Kidney capillary endothelial cell (primary cell): Measurements from ENCODE around the gene PEF1.

ENCODE experiments used
- DNase-seq: peaks from one replicate; pipeline ENCODE4 v3.0.0-alpha.2; 2018; ENCODE audit warnings: low spot score

The PEF1 gene

DNA sequence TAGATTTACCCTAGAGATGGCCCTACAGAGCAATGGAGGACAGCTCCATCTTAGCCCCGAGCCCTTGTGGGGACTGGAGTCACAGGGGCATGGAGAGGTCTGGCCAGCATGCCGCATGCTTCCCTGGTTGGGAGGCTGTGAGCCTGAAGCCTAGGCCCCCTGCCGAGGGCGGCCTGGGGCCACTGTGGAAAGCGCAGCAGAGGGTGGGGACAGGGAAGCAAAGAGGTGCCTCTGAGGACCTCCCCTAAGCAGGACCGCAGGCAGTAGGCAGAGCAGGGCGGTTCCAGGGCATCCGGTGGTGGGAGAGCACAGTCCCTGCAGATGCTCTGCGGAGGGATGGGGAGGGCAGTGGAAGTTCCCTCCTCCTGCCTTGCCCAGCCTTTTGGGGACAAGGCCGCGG lies 26.5 kb upstream of the PEF1 start:
- no peak for DNase-seq

DNA sequence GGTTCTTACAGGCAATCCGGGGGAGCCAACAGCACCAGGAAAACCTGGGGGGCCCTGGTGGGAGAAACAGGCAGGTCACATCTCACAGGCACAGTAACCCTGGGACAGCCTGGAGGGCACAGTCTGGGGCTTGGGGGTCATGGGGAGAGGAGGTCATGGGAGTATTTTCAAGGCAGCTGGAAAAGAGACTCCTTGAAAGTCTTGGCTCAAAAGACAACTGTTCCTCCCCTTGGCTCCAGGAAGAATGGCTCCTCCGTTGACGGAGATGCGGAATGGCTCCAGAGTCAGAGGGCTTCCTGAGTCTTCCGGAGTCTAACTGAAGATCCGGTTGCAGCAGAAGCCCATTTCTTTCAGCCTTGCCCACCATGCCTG lies 25.9 kb upstream of the PEF1 start:
- DNase-seq = no peak

DNA sequence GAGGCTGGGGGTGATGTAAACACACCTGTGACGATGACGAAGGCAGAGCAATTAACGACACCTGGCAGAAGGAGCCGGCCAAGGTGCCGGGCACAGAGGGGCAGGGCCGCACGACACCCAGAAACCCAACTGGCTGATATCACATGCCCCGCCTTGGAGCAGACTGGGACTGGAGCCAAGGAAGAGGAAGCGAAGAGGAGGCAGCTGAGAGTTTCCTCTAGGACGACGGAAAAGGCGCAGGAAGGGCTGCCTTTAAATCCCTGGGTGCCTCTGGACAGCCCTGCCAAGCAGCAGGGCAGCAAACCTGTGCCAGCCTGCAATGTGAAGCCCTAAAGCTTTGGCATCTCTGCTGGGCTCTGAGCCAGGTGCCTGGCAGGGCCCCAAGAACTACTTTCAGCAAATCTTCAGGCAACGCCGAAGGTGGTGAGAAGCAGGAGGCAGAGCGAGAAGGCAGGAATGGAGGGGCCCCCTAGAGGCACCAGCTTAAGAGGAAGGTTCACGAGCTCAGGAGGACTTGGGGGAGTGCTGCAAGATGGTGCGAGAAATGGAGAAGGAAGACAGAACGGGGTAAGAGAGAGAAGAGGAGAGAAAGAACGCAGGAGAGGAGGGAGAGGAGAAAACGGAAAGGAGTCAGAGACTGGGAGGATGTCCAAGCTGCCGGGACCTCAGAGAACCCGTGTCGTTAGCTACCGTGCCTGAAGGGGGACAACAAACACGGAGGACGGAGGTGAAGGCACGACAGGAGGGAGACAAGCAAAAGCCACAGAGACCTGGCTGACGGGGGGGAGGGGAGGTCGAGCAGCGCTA lies 25.3 kb upstream of the PEF1 start:
- DNase-seq = no peak

DNA sequence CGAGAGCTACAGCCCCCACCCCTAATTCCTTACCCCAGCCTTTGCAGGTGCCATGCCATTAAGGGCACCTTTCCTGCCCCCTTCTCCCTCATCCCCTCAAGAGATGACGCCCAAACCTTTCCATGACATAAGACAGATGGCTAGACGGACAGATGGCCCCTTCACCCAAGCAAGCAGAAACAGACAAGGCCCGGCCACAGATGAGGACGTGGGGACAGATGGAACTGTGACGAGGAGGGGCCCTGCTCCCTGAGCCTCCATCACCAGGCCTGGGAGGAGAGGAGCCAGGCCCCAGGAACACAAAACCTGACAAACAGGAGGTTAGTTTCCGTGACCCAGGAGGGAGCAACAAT lies 24.7 kb upstream of the PEF1 start:
- no peak for DNase-seq

DNA sequence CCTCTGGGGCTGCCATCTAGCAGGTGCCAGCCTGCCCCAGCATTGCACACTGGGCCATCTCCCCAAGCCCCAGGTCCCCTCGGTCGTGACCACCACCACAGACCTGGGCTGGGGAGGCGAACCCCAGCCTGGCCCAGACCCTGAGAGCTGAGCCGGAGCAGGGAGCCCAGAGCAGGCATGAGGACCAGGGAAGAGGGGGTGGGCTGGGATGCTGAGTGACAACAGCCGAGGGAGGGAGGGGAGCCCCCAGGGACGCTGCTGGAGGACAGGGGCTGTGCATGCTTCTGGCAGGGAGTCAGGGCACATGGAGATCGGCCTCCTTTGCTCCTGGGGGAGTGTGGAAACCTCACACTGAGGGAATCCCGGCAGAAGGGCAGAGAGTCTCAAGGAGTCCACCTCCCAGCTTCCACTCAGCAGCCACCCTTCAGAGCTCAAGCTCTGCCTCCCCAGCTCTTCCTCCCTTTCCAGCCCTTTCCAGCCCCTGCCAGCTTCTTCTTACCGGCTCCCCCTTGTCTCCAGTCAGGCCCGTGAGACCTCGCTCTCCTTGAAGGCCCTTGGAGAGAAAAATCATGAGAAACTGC lies 23.7 kb upstream of the PEF1 start:
- no peak for DNase-seq

DNA sequence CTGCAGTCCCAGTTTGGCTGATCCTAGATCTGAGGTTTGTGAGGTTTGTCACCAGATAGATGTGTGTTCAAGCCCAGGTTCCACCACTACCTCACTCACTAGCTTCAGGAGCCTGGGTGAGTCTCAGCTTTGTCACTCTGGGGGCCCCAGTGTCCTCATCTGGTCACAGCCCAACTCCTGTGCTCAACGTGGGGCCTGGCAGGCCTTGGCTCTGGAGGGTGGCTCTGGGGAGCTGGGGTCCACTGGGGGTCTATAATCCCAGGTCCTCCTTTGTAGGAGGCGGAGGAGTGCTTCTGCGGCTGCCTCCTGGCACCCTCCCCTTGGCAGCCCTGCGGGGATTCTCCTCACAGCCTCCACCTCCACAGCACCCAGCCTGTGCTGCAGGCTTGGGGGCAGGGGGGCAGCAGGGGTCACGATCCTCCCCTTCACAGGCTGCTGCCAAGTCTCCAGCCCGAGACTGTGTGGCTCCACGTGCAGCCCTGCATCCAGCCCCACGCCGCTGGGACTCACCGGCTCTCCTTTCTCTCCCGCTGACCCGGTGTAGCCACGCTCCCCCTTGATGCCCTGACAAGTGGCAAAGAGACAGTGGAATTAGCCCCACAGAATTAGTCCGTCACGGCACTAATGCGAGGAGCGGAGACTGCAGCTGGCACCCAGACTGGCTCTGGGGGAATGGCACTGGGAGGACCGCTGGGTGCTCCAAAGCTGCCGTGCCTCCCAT lies 22.5 kb upstream of the PEF1 start:
- DNase-seq = no peak

DNA sequence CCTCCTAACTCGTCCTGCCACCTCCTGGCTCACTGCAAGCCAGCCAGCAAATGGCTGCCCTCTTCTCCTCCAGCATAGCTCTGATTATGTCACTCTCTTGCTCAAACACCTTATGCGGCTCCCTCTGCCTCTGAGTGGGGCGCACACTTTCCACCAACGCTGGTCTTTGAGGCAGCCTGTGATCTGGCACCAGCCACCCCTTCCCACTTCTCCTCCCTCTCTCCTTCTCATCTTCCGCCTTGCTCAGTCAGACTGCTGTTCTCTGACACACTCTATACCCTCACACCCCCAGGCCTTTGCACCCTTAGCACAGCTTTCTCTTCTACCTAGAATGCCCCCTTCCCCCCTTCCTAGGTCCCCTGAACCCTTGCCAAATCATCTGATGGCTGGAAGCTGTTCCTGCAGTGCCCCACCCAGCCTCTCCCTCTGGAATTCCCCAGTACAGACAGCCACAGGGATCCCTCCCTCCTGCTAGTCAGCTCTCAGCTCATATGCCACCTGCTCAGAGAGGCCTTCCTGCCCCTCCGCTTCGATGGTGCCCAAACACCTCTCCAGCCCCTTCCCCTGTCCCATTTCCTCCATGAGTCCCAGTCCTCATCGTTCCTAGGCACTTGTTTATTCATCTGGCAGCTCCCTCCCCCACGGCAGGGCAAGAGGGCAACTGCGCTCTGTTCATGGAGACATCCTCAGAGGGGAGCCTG lies 21.7 kb upstream of the PEF1 start:
- no peak for DNase-seq

DNA sequence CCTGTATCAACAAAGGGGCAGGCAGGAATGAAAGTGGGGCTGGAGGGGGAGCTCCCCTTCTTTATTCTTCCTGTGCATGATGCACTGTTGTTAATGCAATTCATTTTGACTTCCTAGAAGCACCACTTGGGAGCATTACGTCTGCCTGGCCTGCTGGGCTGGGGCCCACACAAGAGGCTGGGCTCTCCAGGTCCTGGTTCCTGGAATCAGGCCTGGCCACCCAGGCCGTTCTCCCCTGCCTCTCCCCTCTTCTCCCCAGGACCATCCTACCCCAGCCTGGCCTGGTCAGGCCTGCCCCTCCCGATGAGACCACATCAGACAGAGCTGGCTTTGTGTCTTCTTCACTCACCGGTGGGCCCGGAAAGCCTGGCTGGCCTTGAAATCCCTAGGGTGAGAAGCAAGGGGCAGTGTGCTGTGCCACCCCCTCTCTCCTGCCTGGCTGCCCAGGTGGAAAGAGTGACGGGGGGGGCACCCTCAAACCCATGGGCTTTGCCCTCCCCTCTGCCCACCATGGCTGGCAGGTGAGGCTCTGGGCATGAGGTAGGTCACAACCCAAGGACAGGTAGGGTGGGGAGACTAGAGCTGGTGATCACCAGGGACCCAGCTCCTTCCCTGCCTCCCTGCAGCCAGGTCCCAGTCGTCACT lies 20.7 kb upstream of the PEF1 start:
- DNase-seq = no peak

DNA sequence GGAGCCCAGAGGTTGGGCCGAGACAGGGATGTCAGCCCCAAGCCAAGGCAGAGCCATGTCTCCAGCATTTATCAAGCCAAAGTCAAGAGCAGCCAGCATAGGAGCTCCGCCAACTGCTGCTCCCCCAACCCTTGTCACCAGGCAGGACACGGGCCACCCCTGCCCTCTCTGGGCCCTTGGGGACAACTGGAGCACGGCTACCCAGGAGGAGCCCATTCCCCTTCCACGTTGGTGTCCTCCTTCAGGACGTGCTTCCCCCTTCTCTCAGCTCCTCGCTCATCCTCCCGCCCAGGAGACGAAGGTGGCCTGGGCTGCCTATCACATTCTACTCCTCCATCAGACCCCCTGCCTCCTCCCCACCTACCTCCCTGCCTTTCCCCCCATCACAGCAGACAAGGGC lies 19.9 kb upstream of the PEF1 start:
- no peak for DNase-seq

DNA sequence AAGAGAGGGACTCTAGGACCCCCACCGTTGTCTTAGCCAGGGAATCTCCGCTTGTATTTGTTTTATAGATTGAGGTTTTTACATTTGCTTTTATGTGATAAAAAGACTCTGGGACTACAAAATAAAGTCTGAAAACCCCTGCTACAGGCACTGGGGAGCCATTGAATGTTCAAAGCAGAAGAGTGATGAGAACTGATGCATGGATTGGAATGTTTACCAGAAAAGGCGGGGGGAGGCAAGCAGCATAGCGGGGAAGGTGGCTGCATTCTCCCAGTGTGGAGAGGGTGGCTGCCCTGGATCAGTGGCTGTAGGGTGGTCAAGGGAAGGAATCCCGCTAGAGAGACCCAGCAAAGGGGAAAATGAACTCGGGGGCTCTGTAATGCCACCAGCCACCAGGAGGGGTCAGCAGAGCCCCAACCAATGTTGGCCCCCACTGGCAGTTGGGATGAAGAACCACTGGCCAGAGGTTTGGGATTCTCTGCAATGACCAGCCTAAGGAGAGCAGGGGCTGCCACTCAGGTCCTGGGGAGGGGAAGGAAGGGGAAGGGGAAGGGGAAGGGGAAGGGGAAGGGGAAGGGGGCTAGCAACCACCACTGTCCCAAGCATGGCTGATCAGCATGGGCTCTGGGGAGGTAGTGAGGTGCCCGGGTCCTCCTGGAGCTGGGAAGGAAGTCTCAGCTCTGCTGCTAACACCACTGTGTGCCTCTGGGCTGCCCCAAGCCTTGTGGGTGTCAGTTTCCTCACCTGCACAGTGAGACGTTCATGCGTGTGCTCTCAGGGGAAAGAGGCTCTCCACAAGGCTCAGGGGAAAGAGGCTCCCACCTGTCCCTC lies 19.2 kb upstream of the PEF1 start:
- peak; percentile 46 for DNase-seq

DNA sequence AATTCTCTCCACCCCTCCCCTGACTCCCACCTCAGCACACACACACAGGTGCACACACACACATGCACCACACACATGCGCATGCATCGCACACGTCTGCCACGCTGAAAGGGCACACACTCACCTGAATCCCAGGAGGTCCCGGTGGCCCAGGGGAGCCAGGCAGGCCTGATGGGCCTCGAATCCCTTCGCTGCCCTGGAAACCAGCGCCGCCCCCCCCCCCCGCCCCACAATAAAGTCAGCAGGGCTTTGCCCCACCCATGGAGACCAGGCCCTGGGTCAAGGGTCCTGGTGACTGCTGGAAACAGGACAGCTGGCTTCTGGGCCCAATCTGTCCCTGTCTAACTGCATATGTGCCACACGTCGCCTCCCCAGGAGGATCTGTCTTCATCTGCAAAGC lies 17.8 kb upstream of the PEF1 start:
- no peak for DNase-seq

DNA sequence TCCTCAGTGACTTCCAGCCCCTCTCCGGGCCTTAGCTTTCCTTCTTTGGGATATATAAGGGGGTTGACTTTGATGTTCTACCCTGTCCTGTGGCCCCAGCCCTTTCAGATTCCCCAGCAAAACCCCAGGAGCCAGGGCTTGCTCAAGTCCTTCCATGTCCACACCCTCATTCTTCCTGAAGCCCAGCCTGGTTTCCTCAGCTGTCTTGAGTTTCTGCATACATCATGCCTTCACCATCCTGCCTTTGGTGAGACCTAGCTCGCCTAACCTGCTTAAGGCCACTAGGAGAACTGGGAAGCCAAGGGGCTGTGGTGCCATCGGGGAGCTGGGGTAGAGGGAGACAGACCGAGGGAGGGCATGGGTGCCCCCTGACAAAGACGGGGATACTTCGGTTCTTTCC lies 17.2 kb upstream of the PEF1 start:
- DNase-seq = no peak

DNA sequence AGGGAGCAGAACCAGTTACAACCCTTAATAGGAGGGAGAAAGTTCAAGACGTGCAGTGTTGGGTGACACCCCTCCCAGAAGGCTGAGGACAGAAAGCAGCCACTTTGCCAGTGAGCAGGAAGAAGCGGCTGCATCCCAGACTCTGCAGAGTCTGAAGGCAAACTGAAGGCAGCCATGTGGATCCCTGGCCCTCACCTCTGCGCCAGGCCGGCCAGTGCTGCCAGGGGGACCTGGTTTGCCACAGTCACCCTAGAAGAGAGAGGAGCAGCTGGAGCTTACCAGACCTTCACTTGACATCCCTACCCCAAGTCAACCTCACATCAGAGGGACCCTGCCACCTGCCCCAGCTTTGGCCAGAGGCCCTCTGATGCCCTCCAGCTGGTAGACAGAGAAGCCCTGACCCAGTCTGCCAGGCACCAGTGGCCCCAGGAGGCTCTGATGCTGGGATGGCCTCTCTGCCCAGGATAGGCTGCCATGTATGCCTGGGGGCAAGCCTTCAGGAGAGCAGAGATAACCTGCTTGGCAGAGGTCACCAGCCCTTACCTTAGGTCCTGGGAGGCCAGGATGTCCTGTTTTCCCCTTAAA lies 16.3 kb upstream of the PEF1 start:
- no peak for DNase-seq

DNA sequence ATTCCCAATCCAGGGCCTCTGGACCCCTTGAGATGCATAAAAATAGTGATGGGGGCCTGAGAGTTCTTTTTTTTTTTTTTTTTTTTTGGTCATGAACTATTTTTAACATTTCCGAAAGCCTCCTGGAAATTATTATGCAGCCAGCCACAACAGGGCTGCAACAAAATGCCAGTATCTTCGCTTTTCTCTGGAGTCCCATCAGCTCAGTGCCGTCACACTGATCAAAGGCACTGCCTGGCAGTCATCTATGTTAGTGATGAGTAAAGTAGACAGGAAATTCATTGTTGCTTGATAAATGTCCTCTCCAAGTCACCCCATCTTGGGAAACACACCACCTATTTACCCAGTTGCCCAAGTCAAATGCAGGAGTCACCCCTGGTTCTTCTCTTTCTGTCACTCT lies 15.2 kb upstream of the PEF1 start:
- no peak for DNase-seq

DNA sequence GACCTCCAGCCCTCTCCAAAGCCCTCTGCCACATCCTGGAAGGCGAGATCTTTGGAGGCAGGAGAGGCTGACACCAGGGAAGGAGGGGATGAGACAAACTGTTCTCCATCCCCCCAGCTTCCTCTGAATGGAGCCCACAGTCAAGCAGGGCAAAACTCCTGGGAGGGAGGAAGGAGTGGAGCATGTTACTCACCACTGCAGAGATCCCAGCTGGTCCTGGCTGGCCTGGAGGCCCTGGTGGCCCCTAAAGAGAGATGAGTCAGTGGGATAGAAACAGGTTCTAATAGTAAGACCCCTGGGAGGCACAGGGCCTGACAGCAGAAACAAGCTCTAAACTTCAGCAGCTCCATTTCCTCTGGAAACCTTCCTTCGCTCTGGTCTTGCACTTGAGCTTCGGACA lies 14.0 kb upstream of the PEF1 start:
- DNase-seq = peak; percentile 48

DNA sequence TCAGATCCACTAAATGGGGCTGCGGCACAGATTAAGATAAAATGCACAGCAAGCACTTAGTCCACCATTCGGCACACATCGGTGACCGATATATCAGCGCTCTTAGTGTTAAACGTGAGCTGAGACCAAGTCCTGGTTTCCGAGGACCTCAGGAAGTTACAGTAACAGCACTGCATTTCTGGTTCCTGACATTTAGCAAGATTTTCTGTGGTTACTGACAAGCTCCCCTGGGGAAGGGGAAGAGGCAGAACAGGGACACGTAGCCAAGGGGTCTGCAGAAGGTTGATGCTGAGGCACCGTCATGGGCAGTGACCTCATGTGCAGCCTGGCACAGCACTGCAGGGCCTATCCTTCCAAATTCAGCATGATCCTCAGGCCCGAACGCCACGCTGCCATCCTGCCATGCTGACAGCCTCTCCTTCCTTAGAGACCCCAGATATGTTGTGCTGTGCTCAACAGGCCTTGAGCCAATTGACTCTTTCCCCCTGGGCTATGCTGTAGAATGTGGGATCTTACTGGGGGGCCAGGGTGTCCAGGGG lies 13.4 kb upstream of the PEF1 start:
- no peak for DNase-seq

DNA sequence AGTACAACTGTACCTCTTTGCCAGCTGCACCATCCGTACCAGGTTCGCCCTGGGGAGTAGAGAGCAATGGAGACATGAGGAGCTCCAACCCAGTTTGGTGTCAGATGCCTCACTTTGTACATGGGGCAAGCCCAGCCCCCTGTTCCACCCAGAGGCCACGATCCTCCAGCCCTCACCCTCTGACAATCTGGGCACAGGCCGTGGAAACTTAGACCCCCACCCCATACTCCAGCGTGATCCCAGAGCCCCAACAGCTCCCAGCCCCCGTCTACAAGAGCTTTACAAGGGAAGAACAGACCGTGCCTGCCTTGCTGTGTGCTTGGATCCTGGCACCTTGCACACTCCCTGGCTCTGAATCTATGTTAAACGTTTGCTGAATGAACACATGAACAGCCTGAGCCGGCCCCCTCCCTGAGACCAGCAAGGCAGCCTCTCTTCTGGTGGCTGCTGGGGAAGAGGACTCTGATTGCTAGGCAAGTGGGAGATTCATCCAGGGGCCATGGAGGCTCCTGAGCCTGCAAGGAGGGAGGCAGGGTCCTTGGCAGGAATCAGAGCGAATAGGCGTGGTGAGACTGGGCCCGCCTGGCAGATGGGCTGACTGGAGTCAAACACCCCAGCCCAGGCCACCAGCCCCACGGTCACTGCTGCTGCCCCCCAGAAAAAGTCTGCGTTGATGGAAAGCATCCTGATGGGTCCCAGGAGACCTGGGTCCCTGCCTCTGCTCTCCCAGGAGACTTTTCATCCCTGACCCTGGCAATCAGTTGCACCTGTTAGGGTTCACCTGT lies 12.5 kb upstream of the PEF1 start:
- no peak for DNase-seq

DNA sequence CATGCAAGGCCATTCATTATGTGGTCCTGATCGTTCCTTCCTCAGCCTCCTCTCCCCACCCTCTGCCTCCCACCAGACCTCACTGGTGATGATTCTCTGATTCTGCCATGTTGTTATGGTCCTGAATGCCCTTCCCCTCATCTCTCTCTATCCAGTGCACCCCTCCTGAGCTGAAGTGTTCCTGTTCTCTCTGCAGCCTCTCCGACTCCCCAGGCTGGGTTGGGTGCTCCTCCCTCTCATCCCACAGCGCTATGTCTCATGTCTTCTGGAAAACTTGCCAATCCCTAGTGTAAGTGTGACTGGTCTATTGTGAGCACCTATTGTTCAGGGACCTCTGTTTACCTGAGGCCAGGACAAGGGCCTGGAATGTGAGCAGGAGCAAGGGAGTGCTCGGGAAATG lies 11.1 kb upstream of the PEF1 start:
- DNase-seq = no peak

DNA sequence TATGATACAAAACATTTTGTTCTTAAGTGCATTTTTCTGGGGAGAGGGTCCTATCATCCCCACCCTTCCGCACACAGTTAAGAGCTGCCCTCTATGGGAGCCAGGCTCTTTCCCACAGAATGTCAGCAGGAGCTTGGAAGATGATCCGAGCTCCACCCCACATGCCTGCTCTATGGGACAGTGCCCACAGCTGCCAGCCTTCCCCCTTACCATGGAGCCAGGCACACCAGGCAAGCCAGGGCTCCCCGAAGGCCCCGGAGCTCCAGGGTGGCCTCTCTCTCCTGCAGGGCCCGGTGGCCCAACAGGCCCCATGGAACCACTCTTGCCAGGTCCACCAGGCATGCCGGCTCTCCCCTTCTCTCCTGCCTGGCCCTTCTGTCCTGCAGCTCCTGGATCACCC lies 10.4 kb upstream of the PEF1 start:
- DNase-seq = no peak

DNA sequence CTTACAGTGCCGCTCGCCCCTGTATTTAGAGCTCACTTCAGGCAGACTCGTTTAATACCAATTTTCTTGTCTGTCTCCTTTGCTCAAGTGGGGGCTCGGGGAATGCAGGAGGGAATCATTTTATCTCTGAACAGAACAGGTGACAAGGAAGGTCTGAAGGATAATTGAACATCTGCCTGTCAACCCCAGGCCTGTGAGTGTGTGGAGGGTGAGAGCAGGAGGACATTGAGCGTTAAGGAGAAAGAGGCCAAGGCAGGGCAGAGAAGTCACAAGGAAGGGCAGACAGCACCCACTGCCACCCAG lies 9.7 kb upstream of the PEF1 start:
- DNase-seq = no peak
